Neural progenitor cell (in vitro differentiated cells): ENCODE measurements around the gene MSRB1. TPM values are rescaled to one million over a fixed set of nuclear protein-coding genes. Genes with fewer than 3 reads are reported as not detected.
"Not testable (repeated sequence)": the region's sequence is repeated elsewhere in the genome, so short reads cannot be mapped to it uniquely, and the experiment has no call there.

Source experiments
- DNase-seq: peaks from one replicate; pipeline ENCODE4 v3.0.0-alpha.2; 2016; ENCODE audit warnings: low spot score
- H2AFZ ChIP-seq: fragments of 200-600 bp; sonication (generic); replicated peaks from 2 replicates; pipeline ENCODE4 v1.6.1; 2016; ENCODE audit warnings: antibody characterized with exemption
- H3F3A ChIP-seq: fragments of 200-600 bp; sonication (generic); 2 replicates; pipeline ENCODE4 v1.6.1; 2016; ENCODE audit warnings: antibody characterized with exemption, low read depth
- H3K27ac ChIP-seq: fragments of 200-600 bp; sonication (generic); 2 replicates; pipeline ENCODE4 v1.5.1; 2016; ENCODE audit warnings: mild to moderate bottlenecking
- H3K27me3 ChIP-seq: fragments of 200-600 bp; sonication (generic); 2 replicates; pipeline ENCODE4 v1.6.1; 2016; ENCODE audit warnings: mild to moderate bottlenecking, moderate library complexity
- H3K36me3 ChIP-seq: fragments of 200-600 bp; sonication (generic); 2 replicates; pipeline ENCODE4 v1.5.1; 2016
- H3K4me1 ChIP-seq: fragments of 200-600 bp; sonication (generic); 2 replicates; pipeline ENCODE4 v1.6.1; 2016; ENCODE audit warnings: mixed run types
- H3K4me2 ChIP-seq: fragments of 200-600 bp; sonication (generic); 2 replicates; pipeline ENCODE4 v1.6.1; 2016
- H3K4me3 ChIP-seq: fragments of 200-600 bp; sonication (generic); 2 replicates; pipeline ENCODE4 v1.5.1; 2016
- H3K79me2 ChIP-seq: fragments of 200-600 bp; sonication (generic); 2 replicates; pipeline ENCODE4 v1.6.1; 2016; ENCODE audit warnings: low read depth
- H3K9ac ChIP-seq: fragments of 200-600 bp; sonication (generic); 2 replicates; pipeline ENCODE4 v1.6.1; 2016
- H3K9me3 ChIP-seq: fragments of 200-600 bp; sonication (generic); 2 replicates; pipeline ENCODE4 v1.5.1; 2016; ENCODE audit warnings: low read depth
- H4K20me1 ChIP-seq: fragments of 200-600 bp; sonication (generic); 2 replicates; pipeline ENCODE4 v1.6.1; 2016; ENCODE audit warnings: low read depth
- H3K27ac Mint-ChIP-seq: 3 replicates; pipeline ENCODE4 v1.8.0; 2021; ENCODE audit warnings: mixed read lengths
- H3K27me3 Mint-ChIP-seq: 2 replicates; pipeline ENCODE4 v1.8.0; 2022; ENCODE audit warnings: low read depth, mild to moderate bottlenecking, inconsistent platforms, moderate library complexity, mixed read lengths; ENCODE audit not compliant: insufficient read depth
- H3K36me3 Mint-ChIP-seq: 3 replicates; pipeline ENCODE4 v1.8.0; 2021; ENCODE audit warnings: mixed read lengths
- H3K4me1 Mint-ChIP-seq: 3 replicates; pipeline ENCODE4 v1.8.0; 2021; ENCODE audit warnings: mixed read lengths
- H3K4me3 Mint-ChIP-seq: 3 replicates; pipeline ENCODE4 v1.8.0; 2021; ENCODE audit warnings: mild to moderate bottlenecking, moderate library complexity, mixed read lengths
- H3K9me3 Mint-ChIP-seq: 3 replicates; pipeline ENCODE4 v1.8.0; 2020; ENCODE audit warnings: mixed read lengths
- CTCF ChIP-seq: fragments of 200-600 bp; sonication (generic); IDR thresholded peaks from 2 replicates; pipeline ENCODE4 v1.5.1; 2017; ENCODE audit warnings: antibody characterized with exemption, mild to moderate bottlenecking
- EZH2 ChIP-seq: fragments of 200-600 bp; sonication (generic); IDR thresholded peaks from 2 replicates; pipeline ENCODE4 v1.6.1; 2017; ENCODE audit warnings: antibody characterized with exemption, mild to moderate bottlenecking, moderate library complexity
- EZH2phosphoT487 ChIP-seq: fragments of 200-600 bp; sonication (generic); IDR thresholded peaks from 2 replicates; pipeline ENCODE4 v1.6.1; 2017; ENCODE audit warnings: antibody characterized with exemption
- total RNA-seq: library from RNA; depleted of rRNA; stranded (reverse); fragments of >200 nt; gene quantifications from 2 replicates; pipeline ENCODE4 v1.2.3, GENCODE V29; 2015; ENCODE audit warnings: low replicate concordance

Gene MSRB1
- total RNA-seq, 1 donor from 2014 or later, result 26.9 TPM

- Histone ChIP-seq H3K9ac (peak overlapping the region; percentile 93), H3K9me3 (no peaks in the 10 kb centered on the region), H3K27ac (peak overlapping the region; percentile 92), H3K27me3 (no peaks in the 10 kb centered on the region), H3K4me3 (peak overlapping the region; percentile 98), H3K36me3 (no peaks in the 10 kb centered on the region), H4K20me1 (peaks cover 44% of the 10 kb centered on the region), H3K79me2 (peaks cover 52% of the 10 kb centered on the region), H3F3A (peaks cover 44% of the 10 kb centered on the region), H3K4me1 (peaks cover 24% of the 10 kb centered on the region), H3K4me2 (peak overlapping the region; percentile 96), H2AFZ (no peak overlapping the region)
- peaks cover 12% of the 10 kb centered on the region for H3K36me3 Mint-ChIP-seq
- no peaks in the 10 kb centered on the region for H3K9me3 Mint-ChIP-seq
- H3K27me3 Mint-ChIP-seq, result no peaks in the 10 kb centered on the region
- peaks cover 34% of the 10 kb centered on the region for H3K4me1 Mint-ChIP-seq
- H3K27ac Mint-ChIP-seq, result peak overlapping the region; percentile 46
- no peak for TF ChIP-seq EZH2phosphoT487
- no peak for TF ChIP-seq EZH2
- TF ChIP-seq CTCF, result peak; percentile 27
- peak; percentile 56 for DNase-seq
- peak overlapping the region; percentile 95 for H3K4me3 Mint-ChIP-seq
These were observed 21.0 kb upstream of the MSRB1 start for GRCh38 chr16:1963806-1964505.

- H3K4me1 Mint-ChIP-seq, result peaks cover 34% of the 10 kb centered on the region
- not testable (repeated sequence) for H3K9me3 ChIP-seq, H3K27me3 ChIP-seq, H3K36me3 ChIP-seq, H2AFZ ChIP-seq, H3K9ac ChIP-seq, H3K9me3 Mint-ChIP-seq, H3K27ac Mint-ChIP-seq, H3K27ac ChIP-seq, H3K27me3 Mint-ChIP-seq, DNase-seq
- Histone ChIP-seq H3K4me1 (peaks cover 24% of the 10 kb centered on the region), H3K79me2 (peaks cover 52% of the 10 kb centered on the region), H3F3A (peaks cover 47% of the 10 kb centered on the region), H3K4me2 (peak overlapping the region; percentile 96), H4K20me1 (peaks cover 44% of the 10 kb centered on the region), H3K4me3 (peak overlapping the region; percentile 98)
- peak overlapping the region; percentile 95 for H3K4me3 Mint-ChIP-seq
- peaks cover 12% of the 10 kb centered on the region for H3K36me3 Mint-ChIP-seq
These were observed 19.5 kb upstream of the MSRB1 start for GRCh38 chr16:1962161-1963153.

GRCh38 chr16:1961651-1962067, 18.7 kb upstream of the MSRB1 start:
- no peak overlapping the region for H3K4me3 ChIP-seq
- peaks cover 12% of the 10 kb centered on the region for H3K36me3 Mint-ChIP-seq
- TF ChIP-seq EZH2 (no peak), CTCF (no peak)

More at GRCh38 chr16:1961651-1962067, 18.7 kb upstream of the MSRB1 start:
- H3K27ac Mint-ChIP-seq, result no peak overlapping the region
- H3F3A ChIP-seq, result peaks cover 47% of the 10 kb centered on the region
- H3K79me2 ChIP-seq, result peaks cover 52% of the 10 kb centered on the region
- H3K27ac ChIP-seq, result no peak overlapping the region
- DNase-seq, result no peak
- H3K9me3 ChIP-seq, result no peaks in the 10 kb centered on the region
- no peak overlapping the region for H2AFZ ChIP-seq
- H3K4me2 ChIP-seq, result no peak overlapping the region
- peaks cover 44% of the 10 kb centered on the region for H4K20me1 ChIP-seq
- no peaks in the 10 kb centered on the region for H3K9me3 Mint-ChIP-seq
- no peaks in the 10 kb centered on the region for H3K27me3 Mint-ChIP-seq
- H3K4me3 Mint-ChIP-seq, result peak overlapping the region; percentile 75
- H3K9ac ChIP-seq, result no peak overlapping the region
- peaks cover 24% of the 10 kb centered on the region for H3K4me1 ChIP-seq
- H3K36me3 ChIP-seq, result no peaks in the 10 kb centered on the region
- peaks cover 34% of the 10 kb centered on the region for H3K4me1 Mint-ChIP-seq
- no peaks in the 10 kb centered on the region for H3K27me3 ChIP-seq
